Endothelial cell (in vitro differentiated cells): Measurements from ENCODE around the gene PARD3B. TPM values are rescaled to one million over a fixed set of nuclear protein-coding genes. Genes with fewer than 3 reads are reported as not detected.

Source experiments
- DNase-seq: peaks from one replicate; pipeline ENCODE4 v3.0.0; 2021; ENCODE audit warnings: low spot score
- H3K27ac Mint-ChIP-seq: one replicate; pipeline ENCODE4 v1.8.0; 2021; ENCODE audit warnings: mixed read lengths, inconsistent platforms; ENCODE audit not compliant: unreplicated experiment
- H3K27me3 Mint-ChIP-seq: one replicate; pipeline ENCODE4 v1.8.0; 2021; ENCODE audit warnings: mild to moderate bottlenecking, moderate library complexity, mixed read lengths, inconsistent platforms; ENCODE audit not compliant: unreplicated experiment
- H3K36me3 Mint-ChIP-seq: one replicate; pipeline ENCODE4 v1.8.0; 2021; ENCODE audit warnings: mild to moderate bottlenecking, low read depth, mixed read lengths, inconsistent platforms; ENCODE audit not compliant: unreplicated experiment
- H3K4me1 Mint-ChIP-seq: one replicate; pipeline ENCODE4 v1.8.0; 2021; ENCODE audit warnings: mild to moderate bottlenecking, mixed read lengths, inconsistent platforms; ENCODE audit not compliant: unreplicated experiment
- H3K4me3 Mint-ChIP-seq: one replicate; pipeline ENCODE4 v1.8.0; 2021; ENCODE audit warnings: mild to moderate bottlenecking, mixed read lengths, inconsistent platforms; ENCODE audit not compliant: unreplicated experiment
- H3K9me3 Mint-ChIP-seq: one replicate; pipeline ENCODE4 v1.8.0; 2021; ENCODE audit warnings: mixed read lengths, inconsistent platforms; ENCODE audit not compliant: unreplicated experiment
- total RNA-seq: library from RNA; stranded (reverse); fragmentation: NEBNext Ultra II Directional; extraction: Animal tissue kit (Norgen Biotek cat#: 25700); gene quantifications from one replicate; pipeline ENCODE4 v1.2.1, GENCODE V29; 2021; ENCODE audit not compliant: unreplicated experiment
- TF ChIP-seq, protein P1 (sequence below): fragments of 200-600 bp; sonication (generic); IDR thresholded peaks from one replicate; pipeline ENCODE4 v1.5.0; 2021; ENCODE audit warnings: antibody characterized with exemption; ENCODE audit not compliant: unreplicated experiment

The PARD3B gene
- total RNA-seq, 1 donor from 2014 or later, result 17.4 TPM

DNA sequence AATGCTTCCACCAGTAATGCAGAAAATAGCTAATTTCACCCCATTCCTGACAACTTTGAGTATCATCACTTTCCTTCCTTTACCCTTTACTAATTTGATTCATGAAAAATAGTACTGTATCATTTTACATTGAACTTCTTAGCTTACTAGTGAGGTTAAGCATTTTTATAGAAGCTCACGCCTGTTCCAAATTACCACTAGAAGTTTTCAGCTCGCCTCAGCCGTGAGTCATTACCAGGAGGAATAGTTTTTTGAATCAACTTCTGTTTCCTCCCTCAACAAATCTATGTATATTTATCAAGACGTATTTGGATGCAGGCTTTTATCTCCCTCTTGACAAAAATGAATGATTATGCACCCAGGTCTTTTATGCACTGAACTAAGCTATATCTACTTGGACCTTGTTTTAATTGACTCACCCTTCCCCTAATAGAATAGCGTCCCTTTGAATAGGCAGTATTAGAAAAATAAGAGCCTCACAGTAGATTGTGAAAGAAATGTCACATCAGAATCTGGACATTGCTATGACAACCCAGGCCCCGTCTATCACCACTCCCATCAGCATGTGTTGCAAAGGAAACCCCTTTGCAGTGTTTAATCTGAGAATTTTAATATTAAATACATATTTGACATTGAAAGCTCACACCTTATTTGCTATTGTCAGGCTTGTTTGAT, 929.6 kb downstream of the PARD3B start:
- Mint-ChIP-seq H3K4me1 (no peaks in the 10 kb centered on the region), H3K9me3 (no peaks in the 10 kb centered on the region)

DNA sequence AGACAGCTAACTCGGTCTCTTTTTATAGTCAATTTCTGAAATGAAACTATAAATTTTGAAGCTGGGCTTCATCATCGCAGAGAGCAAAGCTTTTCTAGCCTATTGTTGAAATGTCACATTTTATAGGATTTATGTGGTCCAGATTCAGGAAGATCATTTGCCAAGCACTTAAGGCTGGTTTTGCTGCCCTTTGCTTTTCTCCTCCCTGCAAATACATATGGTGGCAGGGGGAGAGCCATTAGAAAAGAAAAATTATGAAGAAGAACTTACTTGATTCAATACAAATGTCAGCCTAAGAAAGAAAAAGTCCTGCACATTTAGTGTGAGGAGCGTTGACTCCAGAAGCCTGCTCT, 930.1 kb downstream of the PARD3B start:
- DNase-seq, result no peak
- TF ChIP-seq, protein P1, sequence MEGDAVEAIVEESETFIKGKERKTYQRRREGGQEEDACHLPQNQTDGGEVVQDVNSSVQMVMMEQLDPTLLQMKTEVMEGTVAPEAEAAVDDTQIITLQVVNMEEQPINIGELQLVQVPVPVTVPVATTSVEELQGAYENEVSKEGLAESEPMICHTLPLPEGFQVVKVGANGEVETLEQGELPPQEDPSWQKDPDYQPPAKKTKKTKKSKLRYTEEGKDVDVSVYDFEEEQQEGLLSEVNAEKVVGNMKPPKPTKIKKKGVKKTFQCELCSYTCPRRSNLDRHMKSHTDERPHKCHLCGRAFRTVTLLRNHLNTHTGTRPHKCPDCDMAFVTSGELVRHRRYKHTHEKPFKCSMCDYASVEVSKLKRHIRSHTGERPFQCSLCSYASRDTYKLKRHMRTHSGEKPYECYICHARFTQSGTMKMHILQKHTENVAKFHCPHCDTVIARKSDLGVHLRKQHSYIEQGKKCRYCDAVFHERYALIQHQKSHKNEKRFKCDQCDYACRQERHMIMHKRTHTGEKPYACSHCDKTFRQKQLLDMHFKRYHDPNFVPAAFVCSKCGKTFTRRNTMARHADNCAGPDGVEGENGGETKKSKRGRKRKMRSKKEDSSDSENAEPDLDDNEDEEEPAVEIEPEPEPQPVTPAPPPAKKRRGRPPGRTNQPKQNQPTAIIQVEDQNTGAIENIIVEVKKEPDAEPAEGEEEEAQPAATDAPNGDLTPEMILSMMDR, result no peak
- Mint-ChIP-seq H3K27me3 (no peaks in the 10 kb centered on the region), H3K4me3 (no peak overlapping the region), H3K27ac (no peak overlapping the region), H3K9me3 (no peaks in the 10 kb centered on the region), H3K36me3 (no peaks in the 10 kb centered on the region), H3K4me1 (no peaks in the 10 kb centered on the region)

More for the DNA sequence above, 929.6 kb downstream of the PARD3B start:
- no peaks in the 10 kb centered on the region for H3K27me3 Mint-ChIP-seq
- TF ChIP-seq, protein P1, result no peak
- no peak overlapping the region for H3K4me3 Mint-ChIP-seq
- no peak for DNase-seq
- no peaks in the 10 kb centered on the region for H3K36me3 Mint-ChIP-seq
- no peak overlapping the region for H3K27ac Mint-ChIP-seq

DNA sequence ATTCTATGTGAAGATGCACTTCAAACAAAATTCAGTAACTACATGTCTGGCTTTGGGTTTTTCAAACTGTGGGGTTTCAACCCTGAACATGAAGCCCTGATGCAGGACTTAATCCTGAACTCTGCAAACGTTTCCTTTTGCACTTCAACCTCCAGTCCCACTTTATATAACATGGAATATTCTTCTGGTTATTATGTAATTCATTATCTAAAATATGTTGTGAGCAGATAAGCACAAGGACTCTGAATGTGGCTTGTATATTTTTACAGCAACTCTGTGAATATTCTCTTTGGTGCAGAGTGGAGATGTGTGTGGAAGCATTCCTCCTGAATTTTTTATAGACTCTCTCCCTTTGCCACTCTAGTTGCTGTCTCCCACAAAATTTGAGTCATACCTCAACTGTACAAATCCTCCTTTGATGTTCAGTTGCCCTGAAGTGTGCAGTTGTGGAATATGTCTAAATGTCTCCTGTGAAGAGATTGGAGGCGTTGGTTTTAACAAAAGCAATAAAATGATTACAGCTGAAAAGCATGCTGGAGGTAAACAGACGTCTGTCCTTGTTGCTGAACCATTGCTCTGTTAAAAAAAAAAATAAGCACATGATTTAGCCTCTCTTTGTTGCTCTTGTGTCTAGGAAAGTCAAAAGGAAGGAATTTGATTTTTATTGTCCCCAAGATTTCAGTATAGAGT, 931.9 kb downstream of the PARD3B start:
- TF ChIP-seq, protein P1, result no peak
- Mint-ChIP-seq H3K36me3 (no peaks in the 10 kb centered on the region), H3K4me3 (no peak overlapping the region), H3K27me3 (no peaks in the 10 kb centered on the region), H3K27ac (no peak overlapping the region), H3K4me1 (no peaks in the 10 kb centered on the region), H3K9me3 (no peaks in the 10 kb centered on the region)
- DNase-seq, result no peak

DNA sequence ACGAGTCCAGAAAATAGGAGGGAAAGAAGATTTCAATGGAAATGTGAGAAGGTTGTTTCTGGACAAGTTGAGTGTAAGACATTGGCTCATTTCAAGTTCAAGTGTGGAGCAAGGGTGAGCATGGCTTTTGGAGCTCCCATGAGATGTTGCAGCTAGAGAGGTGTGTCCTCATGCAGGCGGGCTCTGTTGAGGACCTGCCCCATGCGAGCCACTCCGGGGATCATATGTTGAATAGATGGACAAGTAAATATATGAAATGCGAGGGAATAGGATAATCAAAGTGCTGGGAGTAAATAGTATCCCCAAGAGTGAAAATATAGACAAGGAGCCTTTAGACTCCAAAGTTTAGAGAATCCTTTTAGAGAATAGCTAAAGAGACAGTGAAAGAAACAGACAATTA, 936.6 kb downstream of the PARD3B start:
- no peak for DNase-seq
- Mint-ChIP-seq H3K4me3 (no peak overlapping the region), H3K27ac (no peak overlapping the region), H3K9me3 (no peaks in the 10 kb centered on the region), H3K4me1 (peaks cover 5% of the 10 kb centered on the region), H3K36me3 (no peaks in the 10 kb centered on the region), H3K27me3 (peaks cover 1% of the 10 kb centered on the region)
- TF ChIP-seq, protein P1, result no peak

GRCh38 chr2:205482399-205483081, 937.3 kb downstream of the PARD3B start:
- TF ChIP-seq, protein P1, result no peak
- H3K36me3 Mint-ChIP-seq, result no peaks in the 10 kb centered on the region
- H3K9me3 Mint-ChIP-seq, result no peaks in the 10 kb centered on the region
- H3K27me3 Mint-ChIP-seq, result peaks cover 1% of the 10 kb centered on the region
- no peak overlapping the region for H3K4me3 Mint-ChIP-seq
- no peak for DNase-seq
- no peak overlapping the region for H3K27ac Mint-ChIP-seq
- peaks cover 5% of the 10 kb centered on the region for H3K4me1 Mint-ChIP-seq
